ENCODE measurements around the gene B3GALT2.
"Not testable (repeated sequence)": the region's sequence is repeated elsewhere in the genome, so short reads cannot be mapped to it uniquely, and the experiment has no call there.

The B3GALT2 gene

GRCh38 chr1:193185901-193186731 is at the start of gene B3GALT2:
Gene B3GALT2 (minus strand): TSS chr1:193186613. CDS start chr1:193181562, 5,051 bp downstream.
- in situ Hi-C loops (cut with MboI; ENCODE audit: low sequenced_read_pairs) = no loop called here

GRCh38 chr1:193234530-193234929 is 48.1 kb upstream of the B3GALT2 start:
- in situ Hi-C loops (cut with MboI; ENCODE audit: low sequenced_read_pairs) = no loop called here

- in situ Hi-C loops (cut with MboI; ENCODE audit: low sequenced_read_pairs) = not testable (repeated sequence)
Observed at GRCh38 chr1:193231146-193231545, 44.7 kb upstream of the B3GALT2 start.

- in situ Hi-C loops (cut with MboI; ENCODE audit: low sequenced_read_pairs) = no loop called here
Observed at GRCh38 chr1:193229136-193229535, 42.7 kb upstream of the B3GALT2 start.

- in situ Hi-C loops (cut with MboI; ENCODE audit: low sequenced_read_pairs) = no loop called here
Observed at GRCh38 chr1:193222056-193222615, 35.7 kb upstream of the B3GALT2 start.

GRCh38 chr1:193221651-193222050 is 35.2 kb upstream of the B3GALT2 start:
- in situ Hi-C loops (cut with MboI; ENCODE audit: low sequenced_read_pairs) = no loop called here

GRCh38 chr1:193219391-193219790 is 33.0 kb upstream of the B3GALT2 start:
- in situ Hi-C loops (cut with MboI; ENCODE audit: low sequenced_read_pairs) = no loop called here

- in situ Hi-C loops (cut with MboI; ENCODE audit: low sequenced_read_pairs) = no loop called here
Observed at GRCh38 chr1:193216920-193217319, 30.5 kb upstream of the B3GALT2 start.

- in situ Hi-C loops (cut with MboI; ENCODE audit: low sequenced_read_pairs) = no loop called here
Observed at GRCh38 chr1:193213998-193214397, 27.6 kb upstream of the B3GALT2 start.

- in situ Hi-C loops (cut with MboI; ENCODE audit: low sequenced_read_pairs) = no loop called here
Observed at GRCh38 chr1:193212637-193213036, 26.2 kb upstream of the B3GALT2 start.

- in situ Hi-C loops (cut with MboI; ENCODE audit: low sequenced_read_pairs) = no loop called here
Observed at GRCh38 chr1:193211539-193211938, 25.1 kb upstream of the B3GALT2 start.

GRCh38 chr1:193210996-193211395 is 24.6 kb upstream of the B3GALT2 start:
- in situ Hi-C loops (cut with MboI; ENCODE audit: low sequenced_read_pairs) = no loop called here

GRCh38 chr1:193201021-193201420 is 14.6 kb upstream of the B3GALT2 start:
- in situ Hi-C loops (cut with MboI; ENCODE audit: low sequenced_read_pairs) = no loop called here

- in situ Hi-C loops (cut with MboI; ENCODE audit: low sequenced_read_pairs) = no loop called here
Observed at GRCh38 chr1:193199940-193200339, 13.5 kb upstream of the B3GALT2 start.

- in situ Hi-C loops (cut with MboI; ENCODE audit: low sequenced_read_pairs) = no loop called here
Observed at GRCh38 chr1:193192586-193192985, 6.2 kb upstream of the B3GALT2 start.

GRCh38 chr1:193190096-193190744 is 3.8 kb upstream of the B3GALT2 start:
- in situ Hi-C loops (cut with MboI; ENCODE audit: low sequenced_read_pairs) = no loop called here

- in situ Hi-C loops (cut with MboI; ENCODE audit: low sequenced_read_pairs) = no loop called here
Observed at GRCh38 chr1:193189442-193190095, 3.2 kb upstream of the B3GALT2 start.

- in situ Hi-C loops (cut with MboI; ENCODE audit: low sequenced_read_pairs) = not testable (repeated sequence)
Observed at GRCh38 chr1:193188915-193189314, 2.5 kb upstream of the B3GALT2 start.

- in situ Hi-C loops (cut with MboI; ENCODE audit: low sequenced_read_pairs) = no loop called here
Observed at GRCh38 chr1:193187114-193187513, 701 bp upstream of the B3GALT2 start.

GRCh38 chr1:193185211-193185610 is 1.2 kb downstream of the B3GALT2 start:
- in situ Hi-C loops (cut with MboI; ENCODE audit: low sequenced_read_pairs) = no loop called here

- in situ Hi-C loops (cut with MboI; ENCODE audit: low sequenced_read_pairs) = no loop called here
Observed at GRCh38 chr1:193184776-193185175, 1.6 kb downstream of the B3GALT2 start.

Data from HL-60/S4 (cell line).